Measurements from ENCODE around the gene MRPL21. TPM values are rescaled to one million over a fixed set of nuclear protein-coding genes. Genes with fewer than 3 reads are reported as not detected.

The MRPL21 gene
- total RNA-seq, 3 donors from 2014 or later (not counting 1 experiment from before 2014, with no cell fraction given) = 39.0 to 47.4 (median 40.3) TPM

- no peaks in the 10 kb centered on the region for H3K27me3 Mint-ChIP-seq (ENCODE audit: low read depth in 2 of 2)
- TF ChIP-seq, protein P1, sequence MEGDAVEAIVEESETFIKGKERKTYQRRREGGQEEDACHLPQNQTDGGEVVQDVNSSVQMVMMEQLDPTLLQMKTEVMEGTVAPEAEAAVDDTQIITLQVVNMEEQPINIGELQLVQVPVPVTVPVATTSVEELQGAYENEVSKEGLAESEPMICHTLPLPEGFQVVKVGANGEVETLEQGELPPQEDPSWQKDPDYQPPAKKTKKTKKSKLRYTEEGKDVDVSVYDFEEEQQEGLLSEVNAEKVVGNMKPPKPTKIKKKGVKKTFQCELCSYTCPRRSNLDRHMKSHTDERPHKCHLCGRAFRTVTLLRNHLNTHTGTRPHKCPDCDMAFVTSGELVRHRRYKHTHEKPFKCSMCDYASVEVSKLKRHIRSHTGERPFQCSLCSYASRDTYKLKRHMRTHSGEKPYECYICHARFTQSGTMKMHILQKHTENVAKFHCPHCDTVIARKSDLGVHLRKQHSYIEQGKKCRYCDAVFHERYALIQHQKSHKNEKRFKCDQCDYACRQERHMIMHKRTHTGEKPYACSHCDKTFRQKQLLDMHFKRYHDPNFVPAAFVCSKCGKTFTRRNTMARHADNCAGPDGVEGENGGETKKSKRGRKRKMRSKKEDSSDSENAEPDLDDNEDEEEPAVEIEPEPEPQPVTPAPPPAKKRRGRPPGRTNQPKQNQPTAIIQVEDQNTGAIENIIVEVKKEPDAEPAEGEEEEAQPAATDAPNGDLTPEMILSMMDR (IDR thresholded peaks at IDR 0.05) = no peak
- H3K27ac ChIP-seq (ENCODE audit: low read length) = no peak overlapping the region
- peaks cover 16% of the 10 kb centered on the region for H3K9me3 ChIP-seq (ENCODE audit: control insufficient read depth, insufficient read depth, low read length)
- H3K4me1 ChIP-seq (ENCODE audit: control insufficient read depth, insufficient read depth, low read length) = no peaks in the 10 kb centered on the region
- ATAC-seq (no peak), DNase-seq (no peak)
- peaks cover 38% of the 10 kb centered on the region for H3K36me3 Mint-ChIP-seq
- peaks cover 64% of the 10 kb centered on the region for H3K36me3 ChIP-seq (ENCODE audit: control insufficient read depth, insufficient read depth, low read length)
- peaks cover 5 to 8% of the 10 kb centered on the region in 2 donors for H3K9me3 Mint-ChIP-seq
- WGBS (ENCODE audit: insufficient coverage) = 83% methylated on average over 3 of the region's 3 CpGs
- no peaks in the 10 kb centered on the region for H3K27me3 ChIP-seq (ENCODE audit: control insufficient read depth, insufficient read depth, low read length)
- no peaks in the 10 kb centered on the region for H3K4me1 Mint-ChIP-seq
- H3K4me3 ChIP-seq (ENCODE audit: low read length) = no peak overlapping the region
- no peak overlapping the region for H3K27ac Mint-ChIP-seq
- no peak overlapping the region for H3K4me3 Mint-ChIP-seq
- intact Hi-C loops (cut with micrococcal nuclease) = no loop called here
Measured at GRCh38 chr11:68925611-68926010, 22.0 kb upstream of the MRPL21 start.

DNA sequence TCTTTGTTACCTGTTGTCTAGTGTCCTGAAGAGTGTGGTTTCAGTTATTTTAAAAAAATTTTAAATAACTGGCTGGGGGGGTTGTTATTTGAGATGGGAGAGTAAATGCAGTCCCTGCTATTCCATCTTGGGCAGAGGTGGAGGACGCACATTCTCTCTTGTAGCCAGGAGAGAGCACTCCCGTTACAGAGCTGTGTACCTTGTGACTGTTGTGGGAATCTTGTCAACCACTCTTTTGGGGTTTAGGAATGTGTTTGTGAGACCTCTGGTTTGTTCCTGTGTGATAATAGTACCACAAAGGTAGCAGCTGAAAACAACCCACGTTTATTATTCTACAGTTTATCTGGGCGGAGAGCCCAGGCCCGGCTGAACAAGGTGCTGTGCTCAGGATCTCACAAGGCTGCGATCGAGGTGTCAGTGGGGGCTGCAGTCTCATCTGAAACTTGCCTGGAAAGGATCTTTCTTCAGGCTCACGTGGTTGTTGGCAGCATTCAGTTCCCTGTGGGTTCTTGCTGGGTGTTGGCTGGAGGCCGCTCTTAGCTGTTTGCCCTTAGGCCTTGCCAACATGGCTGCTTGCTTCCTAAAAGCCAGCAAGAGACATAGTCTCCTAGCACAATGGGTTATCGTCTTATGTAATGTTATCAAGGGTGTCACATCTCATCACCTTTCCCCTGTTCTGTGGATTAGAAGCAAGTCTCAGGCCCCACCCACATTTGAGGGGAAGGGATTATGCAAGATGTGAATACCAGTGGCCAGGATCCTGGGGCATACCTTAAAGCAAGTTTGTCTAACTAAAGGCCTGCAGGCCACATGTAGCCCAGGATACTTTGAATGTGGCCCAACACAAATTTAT, 20.7 kb upstream of the MRPL21 start:
- peaks cover 64% of the 10 kb centered on the region for H3K36me3 ChIP-seq (ENCODE audit: control insufficient read depth, insufficient read depth, low read length)
- WGBS (ENCODE audit: insufficient coverage) = 91% methylated on average over 9 of the region's 10 CpGs
- Mint-ChIP-seq H3K27ac (no peak overlapping the region), H3K9me3 (peaks cover 5 to 8% of the 10 kb centered on the region in 2 donors), H3K36me3 (peaks cover 41% of the 10 kb centered on the region), H3K27me3 (ENCODE audit: low read depth in 2 of 2) (no peaks in the 10 kb centered on the region), H3K4me3 (no peak overlapping the region), H3K4me1 (no peaks in the 10 kb centered on the region)
- ATAC-seq (no peak), DNase-seq (no peak)
- H3K4me3 ChIP-seq (ENCODE audit: low read length) = no peak overlapping the region
- H3K27ac ChIP-seq (ENCODE audit: low read length) = no peak overlapping the region
- intact Hi-C loops (cut with micrococcal nuclease) = no loop called here
- TF ChIP-seq, protein P1 (IDR thresholded peaks at IDR 0.05) = no peak
- H3K27me3 ChIP-seq (ENCODE audit: control insufficient read depth, insufficient read depth, low read length) = no peaks in the 10 kb centered on the region
- H3K9me3 ChIP-seq (ENCODE audit: control insufficient read depth, insufficient read depth, low read length) = peaks cover 16% of the 10 kb centered on the region
- H3K4me1 ChIP-seq (ENCODE audit: control insufficient read depth, insufficient read depth, low read length) = no peaks in the 10 kb centered on the region

DNA sequence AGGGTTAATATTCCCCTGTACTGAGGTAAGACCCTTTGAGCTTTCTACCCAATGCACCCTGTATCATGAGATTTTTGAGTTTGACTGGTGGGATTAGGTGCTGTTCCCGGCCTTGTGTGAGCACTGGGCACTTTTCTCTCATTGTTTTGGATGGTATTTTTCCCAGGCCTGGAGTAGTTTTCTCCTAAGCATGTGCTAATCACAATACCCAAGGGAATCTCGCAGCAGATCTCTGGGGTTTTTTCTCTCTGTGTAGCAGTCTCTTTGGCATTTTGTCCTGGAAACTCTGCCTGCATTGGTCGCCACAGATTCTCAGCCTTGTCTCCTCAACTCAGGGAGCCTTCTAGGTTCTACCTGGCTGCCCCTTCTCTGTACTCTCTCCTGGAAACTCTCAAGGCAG, 20.0 kb upstream of the MRPL21 start:
- H3K9me3 ChIP-seq (ENCODE audit: control insufficient read depth, insufficient read depth, low read length) = peaks cover 16% of the 10 kb centered on the region
- Mint-ChIP-seq H3K27ac (no peak overlapping the region), H3K9me3 (peaks cover 5 to 8% of the 10 kb centered on the region in 2 donors), H3K4me1 (no peaks in the 10 kb centered on the region), H3K36me3 (peaks cover 48% of the 10 kb centered on the region), H3K27me3 (ENCODE audit: low read depth in 2 of 2) (no peaks in the 10 kb centered on the region), H3K4me3 (no peak overlapping the region)
- TF ChIP-seq, protein P1 (IDR thresholded peaks at IDR 0.05) = no peak
- no peak overlapping the region for H3K4me3 ChIP-seq (ENCODE audit: low read length)
- no peaks in the 10 kb centered on the region for H3K4me1 ChIP-seq (ENCODE audit: control insufficient read depth, insufficient read depth, low read length)
- H3K27ac ChIP-seq (ENCODE audit: low read length) = no peak overlapping the region
- H3K27me3 ChIP-seq (ENCODE audit: control insufficient read depth, insufficient read depth, low read length) = no peaks in the 10 kb centered on the region
- intact Hi-C loops (cut with micrococcal nuclease) = no loop called here
- H3K36me3 ChIP-seq (ENCODE audit: control insufficient read depth, insufficient read depth, low read length) = peaks cover 63% of the 10 kb centered on the region
- no peak for ATAC-seq
- DNase-seq = no peak
- 95% methylated on average over 3 of the region's 3 CpGs for WGBS (ENCODE audit: insufficient coverage)
